AG09309 (cell line): ENCODE measurements around the gene ADSS1.

Experiments used
- DNase-seq: peaks from one replicate; pipeline ENCODE4 v3.0.0-alpha.2; 2010; ENCODE audit warnings: low read depth
- H3K4me3 ChIP-seq: 2 replicates; pipeline ENCODE4 v1.5.1; 2011; ENCODE audit warnings: mild to moderate bottlenecking, low read depth, low read length, moderate library complexity; ENCODE audit not compliant: control insufficient read depth
- TF ChIP-seq, protein P1 (sequence below): IDR thresholded peaks from 2 replicates; pipeline ENCODE4 v1.5.1; 2011; ENCODE audit warnings: mild to moderate bottlenecking, low read depth, low read length, inconsistent platforms; ENCODE audit not compliant: insufficient read depth, control insufficient read depth; ENCODE audit errors: missing control alignments

ADSS1 gene

DNA sequence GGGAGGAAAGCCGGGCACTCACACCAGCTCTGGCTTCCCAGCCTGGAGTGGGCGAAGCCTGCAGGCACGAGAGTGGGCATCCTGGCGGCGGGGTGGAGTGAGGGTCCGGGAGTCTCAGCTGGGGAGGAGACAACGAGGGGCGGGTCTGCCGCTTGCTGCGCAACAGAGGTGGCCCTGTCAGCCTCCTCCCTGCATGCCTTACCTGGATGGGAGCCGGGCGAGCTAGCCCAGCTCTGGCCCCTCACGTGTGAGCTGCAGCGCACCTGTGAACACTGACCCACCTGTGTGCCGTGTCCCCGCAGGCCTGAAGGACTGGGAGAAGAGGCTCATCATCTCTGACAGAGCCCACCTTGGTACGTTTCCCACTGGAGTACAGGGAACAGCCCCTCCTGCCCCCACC lies 15.0 kb downstream of the ADSS1 start:
- no peak for DNase-seq
- no peak overlapping the region for H3K4me3 ChIP-seq
- TF ChIP-seq, protein P1, sequence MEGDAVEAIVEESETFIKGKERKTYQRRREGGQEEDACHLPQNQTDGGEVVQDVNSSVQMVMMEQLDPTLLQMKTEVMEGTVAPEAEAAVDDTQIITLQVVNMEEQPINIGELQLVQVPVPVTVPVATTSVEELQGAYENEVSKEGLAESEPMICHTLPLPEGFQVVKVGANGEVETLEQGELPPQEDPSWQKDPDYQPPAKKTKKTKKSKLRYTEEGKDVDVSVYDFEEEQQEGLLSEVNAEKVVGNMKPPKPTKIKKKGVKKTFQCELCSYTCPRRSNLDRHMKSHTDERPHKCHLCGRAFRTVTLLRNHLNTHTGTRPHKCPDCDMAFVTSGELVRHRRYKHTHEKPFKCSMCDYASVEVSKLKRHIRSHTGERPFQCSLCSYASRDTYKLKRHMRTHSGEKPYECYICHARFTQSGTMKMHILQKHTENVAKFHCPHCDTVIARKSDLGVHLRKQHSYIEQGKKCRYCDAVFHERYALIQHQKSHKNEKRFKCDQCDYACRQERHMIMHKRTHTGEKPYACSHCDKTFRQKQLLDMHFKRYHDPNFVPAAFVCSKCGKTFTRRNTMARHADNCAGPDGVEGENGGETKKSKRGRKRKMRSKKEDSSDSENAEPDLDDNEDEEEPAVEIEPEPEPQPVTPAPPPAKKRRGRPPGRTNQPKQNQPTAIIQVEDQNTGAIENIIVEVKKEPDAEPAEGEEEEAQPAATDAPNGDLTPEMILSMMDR: no peak

DNA sequence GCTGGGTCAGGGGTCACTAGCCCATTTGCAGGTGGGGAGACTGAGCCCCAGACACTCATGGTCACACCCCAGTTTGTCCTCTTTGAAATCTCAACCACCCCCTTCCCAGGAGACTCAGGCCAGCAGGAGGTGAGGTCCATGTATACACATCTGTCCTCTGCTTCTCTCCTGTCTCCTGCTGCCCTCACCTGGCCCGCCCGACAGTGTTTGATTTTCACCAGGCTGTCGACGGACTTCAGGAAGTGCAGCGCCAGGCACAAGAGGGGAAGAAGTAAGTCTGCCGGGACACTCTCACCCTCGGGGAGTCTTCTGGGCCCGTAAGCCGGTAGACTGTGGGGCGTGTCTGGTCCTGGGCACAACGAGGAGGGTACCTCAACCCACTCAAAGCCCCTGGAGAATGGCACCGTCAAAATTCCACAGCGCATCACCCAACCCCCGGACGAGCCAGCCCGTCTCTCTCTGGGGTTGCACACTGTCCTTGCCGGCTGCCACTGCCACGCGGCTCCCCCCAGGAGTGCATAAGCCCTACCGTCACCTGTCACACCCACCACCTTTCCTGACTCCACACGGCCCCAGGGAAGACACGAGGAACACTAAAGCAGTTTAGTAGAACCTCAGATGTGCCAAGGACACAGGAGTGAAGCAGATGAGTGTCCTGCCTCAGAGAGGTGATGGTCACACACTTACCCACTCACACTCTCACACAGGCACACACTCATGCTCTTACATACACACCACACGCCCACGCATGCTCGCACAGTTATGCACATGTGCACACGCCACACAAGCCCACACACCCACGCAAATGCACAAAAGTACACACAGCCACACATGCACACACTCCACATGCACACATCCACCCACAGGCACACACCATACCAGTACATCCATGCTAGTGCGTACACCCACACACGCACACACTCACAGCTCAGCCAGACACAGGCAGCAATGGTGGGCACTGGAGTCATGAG lies 15.8 kb downstream of the ADSS1 start:
- TF ChIP-seq, protein P1: no peak
- no peak for DNase-seq
- no peak overlapping the region for H3K4me3 ChIP-seq

DNA sequence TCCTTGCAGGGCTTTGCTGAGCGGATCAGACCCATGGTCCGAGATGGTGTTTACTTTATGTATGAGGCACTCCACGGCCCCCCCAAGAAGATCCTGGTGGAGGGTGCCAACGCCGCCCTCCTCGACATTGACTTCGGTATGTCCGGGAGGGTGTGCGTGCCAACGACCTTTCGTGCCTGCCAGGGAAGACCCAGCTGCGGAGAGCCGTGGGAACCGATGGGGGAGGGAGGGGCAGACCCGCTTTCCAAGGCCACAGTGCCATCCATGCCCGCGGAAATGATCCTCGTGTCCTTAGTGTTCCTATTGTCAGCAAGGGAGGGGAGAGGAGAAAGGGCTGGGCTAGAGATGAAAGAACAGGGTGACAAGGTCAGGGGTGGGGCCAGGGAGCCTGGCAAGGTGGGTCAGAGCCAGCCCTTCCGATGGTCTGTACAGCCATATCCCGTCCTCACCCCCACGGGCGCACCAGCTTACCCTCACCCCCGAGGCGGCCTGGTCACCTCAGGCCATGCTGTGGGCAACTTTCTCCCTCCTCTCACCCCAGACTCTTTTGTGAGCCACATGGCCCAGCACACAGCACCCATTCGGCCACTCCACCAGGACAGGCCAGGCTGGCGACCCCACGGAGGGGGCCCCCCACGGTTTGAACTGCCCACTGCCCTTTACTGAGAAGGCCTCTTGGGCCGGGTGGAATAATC lies 17.2 kb downstream of the ADSS1 start:
- TF ChIP-seq, protein P1: no peak
- H3K4me3 ChIP-seq: no peak overlapping the region
- no peak for DNase-seq

DNA sequence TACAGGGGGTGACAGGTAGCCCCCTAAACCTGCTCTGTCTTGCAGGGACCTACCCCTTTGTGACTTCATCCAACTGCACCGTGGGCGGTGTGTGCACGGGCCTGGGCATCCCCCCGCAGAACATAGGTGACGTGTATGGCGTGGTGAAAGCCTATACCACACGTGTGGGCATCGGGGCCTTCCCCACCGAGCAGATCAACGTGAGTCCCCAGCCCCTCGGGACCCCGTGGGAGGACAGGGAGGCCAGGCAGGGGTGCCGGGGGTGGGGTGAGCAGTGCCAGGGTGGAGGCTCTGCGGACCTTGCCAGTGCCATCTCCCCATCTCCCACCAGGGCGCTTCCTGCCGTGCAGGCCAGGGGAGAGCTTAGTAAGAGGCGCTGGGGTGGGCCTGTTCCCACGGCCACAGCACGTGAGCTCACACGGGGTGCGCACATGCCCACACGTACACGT lies 17.8 kb downstream of the ADSS1 start:
- TF ChIP-seq, protein P1: no peak
- no peak for DNase-seq
- H3K4me3 ChIP-seq: no peak overlapping the region

DNA sequence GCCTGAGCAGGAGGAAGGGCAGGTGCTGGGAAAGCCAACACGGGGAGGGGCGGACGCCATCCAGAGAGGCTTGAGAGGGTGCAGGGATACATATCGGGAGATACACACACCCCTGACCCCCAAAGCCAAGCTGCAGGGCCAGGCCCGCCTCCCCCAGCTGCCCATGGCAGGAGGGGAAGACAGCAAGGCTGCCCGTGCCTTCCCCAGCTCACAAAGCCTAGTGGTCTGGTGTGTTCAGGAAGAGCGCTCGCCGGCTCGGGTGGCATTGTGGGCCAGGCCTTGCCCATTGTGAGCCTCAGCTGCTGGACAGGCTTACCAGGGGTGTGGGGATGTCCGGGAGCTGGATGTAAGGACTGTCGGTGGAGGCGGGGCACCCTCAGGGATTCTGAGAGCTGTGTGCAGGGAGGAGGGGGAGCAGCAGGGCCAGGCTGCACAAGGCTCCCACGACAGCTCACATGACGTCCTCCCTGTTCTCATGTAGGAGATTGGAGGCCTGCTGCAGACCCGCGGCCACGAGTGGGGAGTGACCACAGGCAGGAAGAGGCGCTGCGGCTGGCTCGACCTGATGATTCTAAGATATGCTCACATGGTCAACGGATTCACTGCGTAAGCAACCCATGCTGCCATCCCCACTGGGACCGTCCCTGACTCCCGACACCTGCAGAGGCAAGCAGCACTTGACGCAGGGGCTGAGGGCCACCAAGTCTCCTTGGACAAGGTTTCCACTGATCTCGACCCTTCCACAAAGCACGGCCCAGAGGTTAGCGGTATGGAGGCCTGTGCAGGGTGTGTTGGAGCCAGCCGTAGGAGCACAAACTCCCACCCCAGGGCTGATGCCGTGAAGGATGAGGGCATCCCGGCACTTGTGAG lies 18.8 kb downstream of the ADSS1 start:
- DNase-seq: no peak
- TF ChIP-seq, protein P1: no peak
- H3K4me3 ChIP-seq: no peak overlapping the region

DNA sequence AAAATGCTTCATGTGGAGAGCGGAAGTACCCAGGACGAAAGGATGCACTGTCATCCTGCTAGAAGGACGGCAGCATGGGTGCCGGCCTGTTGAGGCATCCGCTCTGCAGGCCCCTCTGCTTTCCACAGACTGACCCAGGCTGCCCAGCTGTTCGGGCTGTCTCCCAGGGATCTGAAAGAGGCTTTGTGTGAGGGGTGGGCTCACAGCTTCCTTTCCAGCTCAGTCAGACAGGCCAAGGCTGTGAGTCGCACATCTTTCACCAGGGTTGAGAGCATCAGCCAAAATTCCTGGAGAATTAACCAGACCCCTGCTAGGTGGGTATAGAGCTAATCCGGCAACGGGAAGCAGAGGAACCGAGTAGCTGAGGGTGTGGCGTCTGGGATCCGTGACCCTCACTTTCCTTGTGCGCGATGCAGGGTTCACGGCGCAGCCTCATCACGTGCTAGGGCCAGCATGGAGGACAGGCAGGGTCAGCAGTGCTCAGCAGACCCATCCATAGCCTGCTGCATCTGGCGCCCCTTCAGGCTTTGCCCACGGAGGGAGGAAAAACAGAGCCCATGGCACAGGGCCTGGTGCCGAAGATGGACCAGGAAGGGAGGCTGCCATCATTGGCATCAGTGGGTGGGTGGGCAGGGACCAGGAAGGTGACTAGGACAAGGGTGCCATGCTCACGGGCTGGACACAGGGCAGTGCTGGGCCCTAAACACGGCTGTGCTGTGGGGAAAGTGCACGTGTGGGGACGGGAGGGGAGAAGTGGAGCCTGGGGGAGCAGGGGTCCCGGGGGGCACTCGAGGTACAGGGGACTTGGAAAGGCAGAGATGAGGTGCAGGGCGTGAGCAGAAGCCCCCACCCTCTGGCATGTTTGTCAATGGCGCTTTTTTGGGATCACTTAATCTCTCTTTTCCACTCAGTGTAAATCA lies 19.7 kb downstream of the ADSS1 start:
- no peak overlapping the region for H3K4me3 ChIP-seq
- TF ChIP-seq, protein P1: no peak
- DNase-seq: no peak
